ENCODE measurements around the gene CELF5.

Gene CELF5

GRCh38 chr19:3266792-3267514, 42.5 kb downstream of the CELF5 start:
- no peak for TF ChIP-seq CTCF (conservative IDR thresholded peaks at IDR 0.05)
- no peak for TF ChIP-seq ZFX (IDR thresholded peaks at IDR 0.05)
- no peak overlapping the region for H3K27ac ChIP-seq

DNA sequence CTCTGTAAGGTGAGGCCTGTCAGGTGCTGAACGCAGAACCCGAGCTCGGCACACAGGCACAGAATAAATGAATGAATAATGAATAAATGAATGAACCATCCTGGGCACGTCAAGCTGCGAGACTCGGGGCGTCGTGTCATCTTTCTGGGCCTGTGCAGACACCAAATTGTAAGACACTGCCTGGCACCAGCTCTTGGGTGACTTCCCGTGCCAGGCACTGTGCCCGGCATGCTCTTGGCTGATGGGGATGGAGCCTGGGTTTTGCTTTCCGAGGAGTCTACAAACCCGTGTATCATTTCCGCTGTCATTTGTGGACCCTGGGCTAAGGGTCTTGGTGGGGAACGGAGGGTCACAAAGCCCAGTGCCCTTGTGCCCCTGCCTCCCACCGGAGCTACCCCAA, 43.9 kb downstream of the CELF5 start:
- H3K27ac ChIP-seq, result no peak overlapping the region
- TF ChIP-seq ZFX (IDR thresholded peaks at IDR 0.05), result no peak
- no peak for TF ChIP-seq CTCF (conservative IDR thresholded peaks at IDR 0.05)

DNA sequence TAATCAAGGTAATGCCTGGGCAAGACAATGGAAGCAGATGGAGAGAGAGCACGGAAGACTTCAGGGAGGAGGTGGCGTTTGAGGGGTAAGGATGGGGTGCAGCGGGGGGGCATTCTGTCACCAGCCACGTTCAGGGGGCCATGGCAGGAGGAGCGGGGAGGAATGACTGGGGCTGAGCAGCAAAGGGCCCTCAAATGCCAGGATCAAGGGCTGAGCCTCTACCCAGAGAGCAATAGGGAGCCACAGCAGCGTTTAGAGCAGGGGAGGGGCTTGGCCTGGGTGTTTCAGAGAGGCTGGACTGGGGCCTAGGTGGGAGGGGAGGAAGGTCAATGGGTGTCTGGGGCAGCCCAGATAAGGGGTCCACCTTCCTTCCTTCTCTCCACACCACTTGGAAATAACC, 44.3 kb downstream of the CELF5 start:
- H3K27ac ChIP-seq, result no peak overlapping the region
- TF ChIP-seq ZFX (IDR thresholded peaks at IDR 0.05), result no peak
- no peak for TF ChIP-seq CTCF (conservative IDR thresholded peaks at IDR 0.05)

DNA sequence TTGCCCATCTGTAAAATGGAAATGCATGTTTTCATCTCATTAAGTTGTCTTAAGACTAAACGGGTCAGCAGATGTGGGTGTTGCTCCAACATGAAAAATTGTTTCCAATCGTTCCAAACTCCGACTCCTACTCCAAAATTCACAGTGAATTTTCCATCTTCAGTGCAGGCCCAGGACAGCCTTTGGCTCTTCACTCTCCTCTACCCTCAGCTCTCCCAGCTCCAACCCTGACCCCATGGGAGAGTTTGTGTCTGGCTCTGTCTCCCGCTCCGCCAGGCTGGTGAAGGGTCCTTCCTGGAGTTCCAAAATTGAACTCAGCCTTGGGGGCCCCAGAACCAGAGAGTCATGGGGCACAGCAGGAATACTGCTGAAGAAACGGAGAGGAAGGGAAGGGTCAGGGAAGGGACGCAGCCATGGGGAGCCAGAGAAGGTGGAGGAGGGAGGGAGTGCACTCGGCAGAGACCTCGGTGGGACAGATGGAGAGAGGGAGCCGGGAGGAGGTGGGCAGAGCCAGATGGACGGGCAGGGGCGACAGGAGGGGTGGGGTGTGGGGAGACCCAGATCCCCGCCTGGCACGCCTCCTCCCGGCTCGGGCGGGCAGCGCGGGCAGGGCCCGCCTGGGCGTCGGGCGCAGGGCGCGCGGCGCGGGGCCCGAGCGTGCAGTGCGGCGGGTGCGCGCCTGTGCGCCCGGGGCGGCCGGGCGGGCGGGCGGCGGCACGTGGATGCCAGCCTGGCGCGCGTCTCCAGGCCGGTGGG, 45.6 kb downstream of the CELF5 start:
- no peak for TF ChIP-seq CTCF (conservative IDR thresholded peaks at IDR 0.05)
- H3K27ac ChIP-seq, result no peak overlapping the region

DNA sequence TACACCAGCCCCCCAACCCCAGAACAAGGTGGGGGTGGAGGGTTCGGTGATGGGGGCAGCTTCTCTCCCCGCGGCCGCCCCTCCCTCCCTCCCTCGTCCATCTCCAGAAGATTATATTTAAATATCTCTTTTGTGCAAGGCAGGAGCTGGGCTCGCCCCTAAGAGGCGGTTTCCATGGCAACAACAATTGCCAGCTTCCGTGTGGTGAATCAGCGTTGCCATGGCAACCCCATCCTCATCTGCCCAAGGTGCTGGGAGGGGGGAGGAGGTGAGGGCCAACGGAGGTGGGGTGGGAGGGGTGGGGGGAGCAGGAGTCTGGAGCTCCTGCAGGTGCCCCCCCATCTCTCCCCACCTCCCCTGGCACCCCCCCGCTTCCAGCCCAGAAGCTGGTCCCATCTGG, 46.4 kb downstream of the CELF5 start:
- no peak for TF ChIP-seq CTCF (conservative IDR thresholded peaks at IDR 0.05)
- no peak for TF ChIP-seq ZFX (IDR thresholded peaks at IDR 0.05)
- H3K27ac ChIP-seq, result no peak overlapping the region

- TF ChIP-seq ZFX (IDR thresholded peaks at IDR 0.05) (no peak), CTCF (conservative IDR thresholded peaks at IDR 0.05) (no peak)
These were observed 48.0 kb downstream of the CELF5 start for GRCh38 chr19:3272401-3272931.

GRCh38 chr19:3272952-3273351, 48.5 kb downstream of the CELF5 start:
- TF ChIP-seq ZFX (IDR thresholded peaks at IDR 0.05), result no peak
- TF ChIP-seq CTCF (conservative IDR thresholded peaks at IDR 0.05), result no peak
- H3K27ac ChIP-seq, result no peak overlapping the region

More at GRCh38 chr19:3272401-3272931, 48.0 kb downstream of the CELF5 start:
- H3K27ac ChIP-seq, result no peak overlapping the region
